Measurements from ENCODE around the gene CHL1. TPM values are rescaled to one million over a fixed set of nuclear protein-coding genes. Genes with fewer than 3 reads are reported as not detected.

The CHL1 gene
- total and polyA plus RNA-seq, 2 of the 8 experiments (the other 6 are each of a cell fraction or from before 2014, with no cell fraction given), result 0.05 to 0.99 TPM

GRCh38 chr3:267101-267500, 70.5 kb downstream of the CHL1 start (continued):
- TF ChIP-seq CHD1 (IDR thresholded peaks at IDR 0.05; ENCODE audit: low read depth, low read length) (no peak), RFX5 (IDR thresholded peaks at IDR 0.05; ENCODE audit: borderline replicate concordance, low read depth, low read length) (no peak), JUN (IDR thresholded peaks at IDR 0.05; ENCODE audit: low read depth, low read length) (no peak), JUND (IDR thresholded peaks at IDR 0.05; ENCODE audit: low read length) (no peak), CTCF (IDR thresholded peaks at IDR 0.05; ENCODE audit: control extremely low read depth in 1 of 3, insufficient read depth in 1 of 3, low read depth in 1 of 3, low read length in 3 of 3) (no peak)
